EH (cell line): Measurements from ENCODE around the gene MAB21L4.
A peak's percentile ranks its signal among the peaks of the same experiment; 100 is the strongest.

Experiments
- DNase-seq: peaks from one replicate; pipeline ENCODE4 v3.0.0-alpha.2; 2015; ENCODE audit warnings: low read depth

MAB21L4 gene

DNA sequence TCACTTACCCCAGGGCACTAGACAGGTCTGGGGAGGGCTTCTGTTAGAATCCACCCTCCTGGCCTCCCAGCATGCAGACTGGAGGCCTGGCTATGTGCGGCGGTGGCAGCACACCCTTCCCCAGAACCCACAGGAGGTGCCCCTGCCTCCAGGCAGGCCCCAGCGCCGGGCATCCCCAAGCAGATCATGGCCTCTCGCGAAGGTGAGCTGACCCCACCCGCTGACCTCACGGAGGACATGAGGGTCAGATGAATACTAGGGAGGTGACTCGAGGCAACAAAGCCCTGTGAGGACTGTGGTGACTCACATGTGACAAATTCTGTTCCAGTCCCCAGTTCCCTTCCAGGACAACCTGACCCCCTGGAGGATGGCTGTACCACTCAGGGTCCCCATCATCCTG, 1.9 kb downstream of the MAB21L4 start:
- DNase-seq = peak; percentile 5

DNA sequence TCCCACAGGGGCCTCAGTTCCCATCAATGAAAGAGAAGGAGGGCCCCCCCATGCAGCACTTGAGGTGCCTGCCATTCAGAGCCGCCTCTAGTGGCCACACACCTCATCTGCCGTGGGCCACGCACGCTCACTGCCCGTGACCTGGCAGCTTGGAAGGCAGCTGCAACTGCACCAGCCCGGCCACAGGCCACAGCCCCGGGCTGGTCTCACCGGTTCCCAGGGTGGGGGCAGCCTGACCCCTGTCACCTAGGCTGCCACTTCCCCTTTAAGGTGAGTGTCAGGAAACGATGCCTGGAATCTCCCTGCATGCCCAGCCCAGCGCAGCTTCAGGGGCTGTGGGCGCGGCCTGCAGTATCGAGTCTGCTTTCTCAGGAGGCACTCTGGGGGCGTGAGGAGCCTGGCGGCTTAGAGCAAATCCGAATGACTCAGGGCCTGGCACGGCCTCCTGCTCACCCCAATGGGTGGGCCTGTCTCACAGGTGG, 2.6 kb downstream of the MAB21L4 start:
- DNase-seq = peak; percentile 48

GRCh38 chr2:240892925-240893324, 3.0 kb downstream of the MAB21L4 start:
- no peak for DNase-seq

DNA sequence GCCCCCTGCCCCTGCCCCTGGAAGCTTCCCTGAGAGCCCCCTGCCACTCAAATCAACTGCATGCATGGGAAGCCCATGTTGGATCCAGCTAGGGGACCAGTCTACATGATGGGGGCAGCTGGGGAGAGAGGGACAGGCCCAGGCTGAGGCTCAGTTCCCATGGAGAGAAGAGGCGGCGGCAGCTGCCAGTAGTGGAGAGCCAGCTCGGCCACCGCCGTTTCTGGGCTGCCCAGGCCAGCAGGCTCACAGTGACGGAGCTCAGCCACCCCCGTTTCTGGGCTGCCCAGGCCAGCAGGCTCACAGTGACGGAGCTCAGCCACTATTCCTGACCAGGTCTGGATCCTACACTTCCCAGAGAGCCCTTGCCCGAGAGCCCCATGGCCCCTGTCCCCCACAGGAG, 3.6 kb downstream of the MAB21L4 start:
- no peak for DNase-seq

DNA sequence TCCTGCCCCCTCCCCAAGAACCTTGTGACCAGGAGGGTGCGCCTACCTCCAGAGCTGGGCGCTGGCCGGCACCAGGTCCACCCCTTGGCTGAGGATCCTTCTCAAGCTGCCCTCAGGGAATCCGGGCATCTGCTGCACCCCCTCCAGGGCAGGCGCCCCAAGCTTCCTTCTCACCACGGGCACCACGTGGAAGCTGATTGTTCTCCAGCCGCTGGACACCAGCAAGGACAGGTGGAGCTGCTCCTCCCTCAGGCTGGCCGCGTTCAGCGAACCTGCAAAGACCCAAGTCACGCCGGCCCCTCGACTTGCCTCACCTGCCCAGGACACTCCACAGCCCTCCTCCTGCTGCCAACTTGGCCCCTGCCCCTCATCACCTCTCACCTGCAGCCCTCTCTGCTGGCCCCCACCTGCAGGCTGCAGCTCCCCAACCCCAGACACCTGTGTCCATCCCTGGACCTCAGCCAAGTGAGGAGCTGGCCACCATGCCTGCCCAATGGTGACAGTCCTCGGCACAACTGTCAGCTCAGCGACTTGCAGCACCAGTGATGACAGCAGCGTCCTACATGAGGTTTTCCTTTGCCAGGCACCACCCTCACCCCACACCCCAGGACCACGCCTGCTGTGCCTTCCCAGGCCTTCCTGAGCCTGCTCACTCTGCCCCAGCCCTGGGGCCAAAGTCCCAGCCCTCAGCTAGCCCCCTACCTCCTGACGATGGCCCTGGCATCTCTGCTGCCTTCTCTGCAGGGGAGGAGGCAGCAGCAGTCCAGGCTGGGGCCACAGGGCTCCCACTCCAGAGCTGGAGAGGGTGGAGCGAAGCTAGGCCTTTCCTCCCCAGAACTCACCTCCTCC, 4.2 kb downstream of the MAB21L4 start:
- no peak for DNase-seq

DNA sequence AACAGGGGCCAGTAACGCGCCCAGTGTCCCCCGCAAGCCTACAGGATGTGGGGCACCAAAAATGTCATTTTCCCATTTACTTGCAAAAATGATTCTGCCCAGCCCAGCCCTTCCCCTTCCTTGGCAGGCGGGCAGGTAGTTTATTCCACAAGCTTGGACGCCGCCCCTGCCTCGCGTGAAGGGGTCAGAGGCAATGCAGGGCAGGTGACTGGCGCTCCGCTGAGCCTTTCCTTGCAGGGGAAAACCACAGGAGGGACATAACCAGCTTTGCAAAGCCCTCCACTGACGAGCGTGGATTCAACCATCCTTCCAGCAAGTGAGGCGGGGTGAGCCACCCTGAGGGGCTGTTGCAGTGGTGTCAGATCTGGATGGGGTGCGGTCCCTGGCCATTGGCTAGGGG, 5.3 kb downstream of the MAB21L4 start:
- no peak for DNase-seq

DNA sequence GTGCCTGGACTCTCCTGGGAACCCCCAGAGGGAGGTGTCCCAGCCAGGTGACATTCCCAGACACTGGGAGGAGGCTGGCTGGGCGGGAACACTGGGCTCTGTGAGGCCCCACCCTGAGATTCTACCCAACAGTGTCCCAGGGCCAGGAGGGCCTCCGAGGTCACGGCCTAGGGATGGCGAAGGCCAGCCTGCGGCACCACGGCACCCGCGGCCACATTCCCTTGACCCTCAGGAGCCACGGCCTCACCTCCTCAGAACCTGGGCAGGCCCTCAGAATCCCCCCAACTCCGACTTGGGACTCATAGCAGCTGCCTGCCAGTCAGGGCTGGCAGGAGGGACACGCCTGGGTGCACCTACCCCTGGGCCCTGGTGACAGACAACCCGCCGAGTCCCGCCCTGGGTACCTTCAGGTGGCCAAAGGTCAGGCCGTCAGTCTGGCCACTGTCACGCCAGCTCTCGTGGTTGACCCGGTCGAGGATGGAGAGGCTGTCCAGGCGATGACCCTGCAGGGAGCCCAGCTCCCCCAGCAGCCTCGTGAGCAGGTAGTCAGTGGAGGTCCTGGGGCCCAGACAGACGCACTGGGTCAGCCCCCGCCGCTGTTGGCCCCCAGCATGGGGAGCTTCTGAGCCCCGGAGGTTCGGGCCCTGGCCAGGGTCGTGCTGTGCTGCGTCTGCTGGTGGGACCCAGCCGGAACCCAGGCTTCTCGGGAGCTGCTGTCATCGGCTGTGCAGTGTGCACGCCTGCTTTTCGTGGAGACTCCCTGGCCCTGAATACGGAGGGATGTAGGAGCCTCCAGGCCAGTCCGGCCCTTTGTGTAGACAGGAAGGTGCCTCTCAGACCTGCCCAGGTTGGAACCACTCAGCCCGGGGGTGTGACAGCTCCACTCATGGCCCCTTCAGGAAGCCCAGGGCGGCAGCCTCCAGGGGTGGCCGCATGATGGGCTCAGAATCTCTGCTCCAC, 6.1 kb downstream of the MAB21L4 start:
- no peak for DNase-seq

DNA sequence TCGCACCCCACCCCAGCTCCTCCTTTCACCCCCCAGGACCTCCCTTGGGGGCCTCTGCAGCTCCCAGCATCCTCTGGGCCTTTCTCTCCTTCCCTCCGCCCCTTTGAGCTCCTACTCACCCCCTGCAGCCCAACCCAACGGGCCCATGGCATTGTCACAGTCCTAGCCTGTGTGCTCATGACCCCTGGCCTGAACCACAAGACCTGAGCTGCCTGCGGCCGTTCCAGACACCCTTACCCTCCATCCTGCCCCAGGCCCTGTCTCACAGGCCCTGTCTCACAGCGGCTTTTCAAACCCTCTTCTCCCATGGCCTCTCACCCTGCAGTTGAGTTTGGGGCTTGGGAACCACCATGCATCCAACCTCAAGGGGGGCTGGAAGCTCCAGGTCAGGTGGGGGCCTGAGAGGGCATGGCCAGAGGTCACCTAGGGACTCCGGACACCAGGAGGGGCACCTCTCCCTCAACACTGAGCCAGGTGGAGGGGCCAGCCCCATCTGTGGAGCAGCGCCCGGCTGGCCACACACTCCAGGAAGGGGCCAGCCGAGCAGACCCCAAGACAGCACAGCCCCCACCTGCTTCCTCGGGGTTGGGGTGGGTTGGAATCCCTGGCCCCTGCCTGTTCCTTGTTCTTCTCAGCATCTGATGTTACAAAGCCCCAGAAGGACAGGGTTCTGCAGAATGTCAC, 6.9 kb downstream of the MAB21L4 start:
- no peak for DNase-seq

GRCh38 chr2:240888130-240888889, 7.6 kb downstream of the MAB21L4 start:
- DNase-seq = no peak

DNA sequence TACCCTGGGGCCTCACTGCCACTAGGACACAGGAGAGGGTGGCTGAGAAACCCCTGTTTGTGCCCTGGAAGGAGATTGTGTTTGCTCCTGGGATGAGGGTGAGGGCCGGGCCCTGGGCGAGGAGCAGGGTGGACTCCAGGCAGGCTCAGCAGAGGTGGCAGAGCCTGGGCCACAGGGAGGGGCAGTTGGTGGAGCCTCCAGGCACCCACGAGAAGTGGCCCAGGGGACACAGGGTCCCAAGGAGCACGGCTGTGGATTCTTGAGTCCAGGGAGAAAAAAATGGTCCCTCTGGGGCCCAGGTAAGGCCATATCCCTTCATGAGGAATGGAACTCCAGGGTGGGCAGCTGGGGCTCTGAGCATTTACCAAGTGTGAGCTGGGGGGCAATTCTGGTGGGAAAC, 8.3 kb downstream of the MAB21L4 start:
- DNase-seq = no peak

GRCh38 chr2:240886678-240887609, 9.0 kb downstream of the MAB21L4 start:
- no peak for DNase-seq

DNA sequence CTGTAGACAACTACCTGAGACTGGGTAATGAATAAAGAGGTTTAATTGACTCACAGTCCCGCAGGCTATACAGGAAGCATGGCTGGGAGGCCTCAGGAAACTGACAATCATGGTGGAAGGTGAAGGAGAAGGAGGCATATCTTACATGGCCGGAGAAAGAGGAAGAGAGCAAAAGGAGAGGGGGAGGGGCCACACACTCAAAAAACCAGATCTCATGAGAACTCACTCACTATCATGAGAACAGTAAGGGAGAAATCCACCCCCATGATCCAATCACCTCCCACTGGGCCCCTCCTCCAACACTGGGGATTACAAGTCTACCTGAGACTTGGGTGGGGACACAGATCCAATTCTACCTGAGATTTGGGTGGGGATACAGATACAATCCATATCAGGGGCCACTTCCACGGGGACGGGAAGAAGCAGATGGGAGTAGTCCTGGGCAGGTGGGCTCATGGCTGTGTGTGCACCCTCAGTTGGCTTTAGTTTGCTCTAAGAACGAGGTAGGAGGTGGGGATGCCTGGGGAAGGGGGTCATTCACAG, 9.9 kb downstream of the MAB21L4 start:
- no peak for DNase-seq

DNA sequence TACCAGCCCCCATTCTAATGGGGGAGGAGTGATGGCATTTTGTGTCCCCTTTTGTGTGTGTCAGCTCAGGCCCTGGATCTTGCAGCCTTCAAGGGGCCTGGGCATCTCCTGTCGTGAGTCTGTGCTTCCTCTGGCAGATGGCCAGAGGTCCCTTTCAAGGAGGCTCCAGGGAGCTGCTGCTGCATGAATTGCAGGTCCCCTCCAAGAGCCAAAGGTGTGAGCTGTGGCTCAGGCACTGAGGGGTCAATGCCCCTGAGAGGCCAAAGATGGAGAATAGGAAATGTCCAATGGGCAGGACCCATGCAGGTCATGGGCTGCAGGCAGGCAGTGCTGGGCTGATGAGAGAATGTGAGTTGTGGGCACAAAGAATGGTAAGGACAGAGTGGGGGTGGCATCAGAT, 10.4 kb downstream of the MAB21L4 start:
- DNase-seq = no peak

DNA sequence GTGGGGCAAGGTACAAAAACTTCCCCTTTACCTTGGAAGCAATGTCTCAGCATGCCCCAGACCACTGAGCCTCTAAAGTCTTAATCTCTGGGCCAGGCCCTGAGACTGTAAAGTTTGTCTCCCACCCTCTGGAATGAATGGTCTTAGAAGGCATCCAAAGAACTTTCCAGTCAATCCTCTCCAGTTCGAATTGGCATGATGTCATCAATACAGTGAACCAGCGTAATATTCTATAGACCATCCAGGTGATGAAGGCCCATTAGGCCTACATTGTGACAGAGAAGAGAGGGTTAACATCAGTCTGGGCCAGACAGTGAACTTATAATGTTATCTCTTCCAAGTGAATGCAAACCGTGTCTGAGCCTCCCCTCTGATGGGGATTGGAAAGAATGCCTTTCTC, 11.2 kb downstream of the MAB21L4 start:
- DNase-seq = no peak

GRCh38 chr2:240884221-240884620, 11.7 kb downstream of the MAB21L4 start:
- no peak for DNase-seq

DNA sequence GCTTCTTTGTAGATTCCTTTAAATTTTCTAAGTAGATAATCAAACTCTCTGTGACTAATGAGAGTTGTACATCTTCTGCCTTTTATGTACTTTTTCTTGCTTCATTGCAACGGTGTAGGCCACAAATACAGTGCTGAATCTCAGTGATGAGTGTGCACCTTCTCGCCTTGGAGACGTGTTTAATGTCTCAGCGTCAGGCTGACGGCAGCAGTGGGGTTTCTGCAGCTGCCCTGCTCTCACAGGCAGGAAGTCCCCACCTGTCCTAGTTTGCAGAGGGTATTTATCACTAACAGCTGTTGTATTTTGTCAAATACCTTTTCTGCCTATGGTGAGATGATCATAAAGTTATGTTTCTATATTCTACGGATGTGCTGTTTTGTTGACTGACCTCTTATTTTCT, 14.0 kb downstream of the MAB21L4 start:
- no peak for DNase-seq

DNA sequence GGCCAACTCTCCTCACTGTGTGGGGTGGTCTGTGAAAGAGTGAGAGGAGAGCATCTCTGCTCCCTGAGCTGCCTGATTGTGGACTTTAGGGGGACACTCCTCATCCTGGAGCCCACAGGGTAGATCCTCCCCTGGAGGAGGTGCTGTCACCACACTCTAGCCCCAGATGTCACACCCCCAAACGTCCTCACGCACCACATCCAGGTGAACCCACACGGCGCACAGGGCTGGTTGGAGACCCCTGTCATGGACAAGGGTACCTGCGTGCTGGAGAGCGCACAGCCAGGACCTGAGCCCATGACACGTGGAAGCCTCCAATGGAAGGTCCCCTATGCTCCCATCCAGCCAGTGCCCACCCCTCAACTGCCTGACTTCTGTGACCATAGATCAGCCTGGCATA, 16.9 kb downstream of the MAB21L4 start:
- DNase-seq = no peak

DNA sequence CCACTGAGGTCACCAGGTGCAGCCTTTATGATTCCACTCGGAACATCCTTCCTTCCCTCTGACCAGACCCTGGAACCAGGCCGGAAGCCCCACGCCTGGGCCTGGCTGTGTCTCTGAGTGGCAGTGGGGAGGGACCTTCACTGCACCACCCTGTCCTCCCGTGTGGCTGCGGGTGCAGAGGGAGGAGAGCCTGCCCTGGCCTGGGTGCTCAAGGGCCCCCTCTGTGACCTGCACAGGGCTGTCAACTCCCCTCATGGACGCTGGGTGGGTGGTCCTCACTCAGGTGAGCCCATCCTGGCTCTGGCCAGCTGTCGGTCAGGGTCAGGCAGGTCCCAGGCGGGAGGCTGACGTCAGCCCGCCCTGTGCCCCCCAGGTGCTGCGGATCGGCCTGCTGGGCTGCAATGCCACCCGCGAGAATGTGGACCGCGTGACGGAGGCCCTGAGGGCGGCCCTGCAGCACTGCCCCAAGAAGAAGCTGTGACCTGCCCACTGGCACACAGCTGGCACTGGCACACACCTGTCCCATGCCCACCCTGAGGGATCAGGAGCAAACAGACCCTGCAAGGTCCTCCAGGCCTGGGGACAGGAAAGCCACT, 17.5 kb downstream of the MAB21L4 start:
- DNase-seq = no peak

DNA sequence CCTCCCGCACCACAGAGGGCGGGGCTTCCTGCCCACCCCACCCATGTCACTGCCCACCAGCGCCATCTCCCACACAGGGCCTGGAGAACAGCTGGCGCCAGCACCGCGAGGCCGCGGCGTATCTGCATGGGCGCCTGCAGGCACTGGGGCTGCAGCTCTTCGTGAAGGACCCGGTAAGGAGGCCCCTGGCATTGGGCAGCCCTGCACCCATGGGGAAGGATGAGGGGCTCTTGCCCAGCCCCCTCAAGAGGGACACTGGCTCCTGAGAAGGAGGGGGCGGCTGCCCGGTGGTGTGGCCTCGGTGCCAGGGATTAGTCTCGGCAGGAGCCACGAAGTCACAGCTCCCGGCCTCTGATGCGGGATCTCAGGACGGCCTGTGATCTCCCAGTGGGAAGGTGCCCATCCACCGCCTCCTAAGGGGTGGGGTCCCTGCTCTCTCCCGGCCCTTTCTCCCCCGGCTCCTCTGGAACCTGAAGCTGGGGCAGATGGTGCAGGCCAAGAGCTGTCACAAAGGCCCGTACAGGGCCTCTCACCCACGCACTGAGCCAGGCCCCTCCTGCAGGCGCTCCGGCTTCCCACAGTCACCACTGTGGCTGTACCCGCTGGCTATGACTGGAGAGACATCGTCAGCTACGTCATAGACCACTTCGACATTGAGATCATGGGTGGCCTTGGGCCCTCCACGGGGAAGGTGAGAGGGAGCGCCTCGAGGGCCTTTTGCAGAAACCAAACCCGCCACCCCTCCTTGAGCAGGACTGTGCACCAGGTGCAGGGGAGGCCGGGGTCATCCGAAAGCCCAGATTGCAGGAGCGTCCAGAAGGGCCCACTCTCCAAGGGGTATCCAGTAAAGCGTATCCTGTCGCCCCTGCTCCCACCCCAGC, 18.3 kb downstream of the MAB21L4 start:
- DNase-seq = no peak
